Type B pancreatic cell (in vitro differentiated cells): ENCODE results near the gene CACNA1C. TPM values are rescaled to one million over a fixed set of nuclear protein-coding genes. Genes with fewer than 3 reads are reported as not detected.

ENCODE experiments used
- DNase-seq: peaks from one replicate; pipeline ENCODE4 v3.0.0; 2021; ENCODE audit warnings: mixed read lengths; ENCODE audit not compliant: unreplicated experiment; ENCODE audit errors: extremely low spot score
- H3K27ac Mint-ChIP-seq: 2 replicates; pipeline ENCODE4 v1.8.0; 2021; ENCODE audit warnings: mild to moderate bottlenecking, mixed read lengths
- H3K27me3 Mint-ChIP-seq: 2 replicates; pipeline ENCODE4 v1.8.0; 2021; ENCODE audit warnings: mixed read lengths
- H3K36me3 Mint-ChIP-seq: 2 replicates; pipeline ENCODE4 v1.8.0; 2021; ENCODE audit warnings: mixed read lengths
- H3K4me1 Mint-ChIP-seq: one replicate; pipeline ENCODE4 v1.8.0; 2021; ENCODE audit warnings: mixed read lengths; ENCODE audit not compliant: unreplicated experiment
- H3K4me3 Mint-ChIP-seq: 2 replicates; pipeline ENCODE4 v1.8.0; 2021; ENCODE audit warnings: mild to moderate bottlenecking, mixed read lengths
- H3K9me3 Mint-ChIP-seq: 2 replicates; pipeline ENCODE4 v1.8.0; 2021; ENCODE audit warnings: mixed read lengths
- total RNA-seq: library from RNA; stranded (reverse); gene quantifications from 2 replicates; pipeline ENCODE4 v1.2.1, GENCODE V29; 2021; ENCODE audit warnings: low replicate concordance
- TF ChIP-seq, protein P1 (sequence below): fragments of 200-600 bp; sonication (generic); conservative IDR thresholded peaks from 2 replicates; pipeline ENCODE4 v1.5.0; 2021; ENCODE audit warnings: antibody characterized with exemption, mild to moderate bottlenecking

CACNA1C gene
- total RNA-seq, 1 donor from 2014 or later: 14.3 TPM

DNA sequence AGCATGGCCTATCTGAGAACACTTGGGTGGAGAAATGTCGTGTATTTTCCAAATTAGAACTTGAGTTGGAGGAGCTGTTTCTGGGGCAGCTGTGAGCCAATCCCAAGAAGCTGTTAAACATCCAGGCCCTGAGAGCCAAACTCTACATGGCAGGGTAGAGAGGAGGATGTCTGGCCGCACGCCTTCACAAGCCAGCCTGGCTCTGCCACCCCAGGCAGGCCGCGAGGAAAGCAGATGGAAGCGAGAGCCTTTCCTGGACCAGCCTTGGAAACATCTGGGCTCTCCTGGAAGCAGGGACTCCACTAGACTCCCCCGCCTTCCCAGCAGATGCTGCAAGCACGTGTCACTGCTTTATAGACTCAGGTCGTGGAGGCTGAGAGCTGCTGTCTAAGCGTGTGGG lies 429.2 kb downstream of the CACNA1C start:
- no peak overlapping the region for H3K27ac Mint-ChIP-seq

GRCh38 chr12:2482938-2483660 lies 430.3 kb downstream of the CACNA1C start:
- no peaks in the 10 kb centered on the region for H3K9me3 Mint-ChIP-seq
- no peaks in the 10 kb centered on the region for H3K4me1 Mint-ChIP-seq
- H3K27ac Mint-ChIP-seq: no peak overlapping the region
- TF ChIP-seq, protein P1, sequence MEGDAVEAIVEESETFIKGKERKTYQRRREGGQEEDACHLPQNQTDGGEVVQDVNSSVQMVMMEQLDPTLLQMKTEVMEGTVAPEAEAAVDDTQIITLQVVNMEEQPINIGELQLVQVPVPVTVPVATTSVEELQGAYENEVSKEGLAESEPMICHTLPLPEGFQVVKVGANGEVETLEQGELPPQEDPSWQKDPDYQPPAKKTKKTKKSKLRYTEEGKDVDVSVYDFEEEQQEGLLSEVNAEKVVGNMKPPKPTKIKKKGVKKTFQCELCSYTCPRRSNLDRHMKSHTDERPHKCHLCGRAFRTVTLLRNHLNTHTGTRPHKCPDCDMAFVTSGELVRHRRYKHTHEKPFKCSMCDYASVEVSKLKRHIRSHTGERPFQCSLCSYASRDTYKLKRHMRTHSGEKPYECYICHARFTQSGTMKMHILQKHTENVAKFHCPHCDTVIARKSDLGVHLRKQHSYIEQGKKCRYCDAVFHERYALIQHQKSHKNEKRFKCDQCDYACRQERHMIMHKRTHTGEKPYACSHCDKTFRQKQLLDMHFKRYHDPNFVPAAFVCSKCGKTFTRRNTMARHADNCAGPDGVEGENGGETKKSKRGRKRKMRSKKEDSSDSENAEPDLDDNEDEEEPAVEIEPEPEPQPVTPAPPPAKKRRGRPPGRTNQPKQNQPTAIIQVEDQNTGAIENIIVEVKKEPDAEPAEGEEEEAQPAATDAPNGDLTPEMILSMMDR: no peak
- H3K36me3 Mint-ChIP-seq: peaks cover 16% of the 10 kb centered on the region
- H3K4me3 Mint-ChIP-seq: no peak overlapping the region
- no peak for DNase-seq
- no peaks in the 10 kb centered on the region for H3K27me3 Mint-ChIP-seq

More for the DNA sequence above, 429.2 kb downstream of the CACNA1C start:
- TF ChIP-seq, protein P1: no peak
- H3K36me3 Mint-ChIP-seq: peaks cover 16% of the 10 kb centered on the region
- no peak overlapping the region for H3K4me3 Mint-ChIP-seq
- no peak for DNase-seq
- H3K9me3 Mint-ChIP-seq: no peaks in the 10 kb centered on the region
- H3K4me1 Mint-ChIP-seq: no peaks in the 10 kb centered on the region
- no peaks in the 10 kb centered on the region for H3K27me3 Mint-ChIP-seq

GRCh38 chr12:2483713-2484112 lies 430.9 kb downstream of the CACNA1C start:
- Mint-ChIP-seq H3K4me1 (no peaks in the 10 kb centered on the region), H3K27me3 (no peaks in the 10 kb centered on the region), H3K4me3 (no peak overlapping the region), H3K9me3 (no peaks in the 10 kb centered on the region), H3K27ac (no peak overlapping the region), H3K36me3 (peaks cover 16% of the 10 kb centered on the region)
- TF ChIP-seq, protein P1: no peak
- DNase-seq: no peak

GRCh38 chr12:2484141-2484776 lies 431.5 kb downstream of the CACNA1C start:
- Mint-ChIP-seq H3K27ac (no peak overlapping the region), H3K4me3 (no peak overlapping the region), H3K4me1 (no peaks in the 10 kb centered on the region)

DNA sequence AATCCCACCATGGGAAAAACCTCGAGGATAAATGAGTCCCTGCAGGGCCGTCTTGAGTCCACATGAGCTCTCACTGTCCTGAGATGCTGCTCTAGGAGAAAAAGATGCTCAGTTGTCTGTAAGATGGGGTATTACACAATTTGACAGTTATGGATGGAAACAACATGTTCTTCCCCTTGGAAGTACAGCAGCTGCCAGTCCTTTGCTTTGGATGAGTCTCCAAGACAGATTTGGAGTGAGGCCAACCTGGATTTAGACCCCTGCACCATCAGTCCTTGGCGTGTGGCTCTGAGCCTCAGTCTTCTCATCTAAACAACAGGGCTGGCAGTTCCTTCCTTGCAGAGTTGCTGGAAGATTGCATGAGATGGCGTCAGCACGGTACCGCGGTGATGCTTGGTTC lies 432.9 kb downstream of the CACNA1C start:
- Mint-ChIP-seq H3K36me3 (peaks cover 12% of the 10 kb centered on the region), H3K27me3 (no peaks in the 10 kb centered on the region), H3K4me1 (no peaks in the 10 kb centered on the region), H3K4me3 (no peak overlapping the region), H3K9me3 (no peaks in the 10 kb centered on the region), H3K27ac (no peak overlapping the region)
- DNase-seq: no peak
- TF ChIP-seq, protein P1: no peak

More at GRCh38 chr12:2484141-2484776, 431.5 kb downstream of the CACNA1C start:
- no peak for DNase-seq
- Mint-ChIP-seq H3K36me3 (peaks cover 16% of the 10 kb centered on the region), H3K27me3 (no peaks in the 10 kb centered on the region), H3K9me3 (no peaks in the 10 kb centered on the region)
- TF ChIP-seq, protein P1: no peak
